SK-N-SH treated with all-trans-retinoic acid at 6 μM for 48 hours (cell line): ENCODE results near the gene RAI14.

Experiments
- ATAC-seq: fragments of 200-7000 bp; cut with Tn5 transposase; 3 replicates; pipeline ENCODE4 v1.9.1; 2020; ENCODE audit warnings: mild to moderate bottlenecking, moderate library complexity
- ARNTL ChIP-seq: fragments of 450-650 bp; formaldehyde crosslinking; IDR thresholded peaks from 2 replicates; pipeline ENCODE4 v1.5.0; 2020; ENCODE audit warnings: low read depth, mild to moderate bottlenecking, moderate library complexity, borderline replicate concordance
- BACH2 ChIP-seq: fragments of 250-450 bp; sonication (Bioruptor Pico); IDR thresholded peaks from 2 replicates; pipeline ENCODE4 v1.9.0; 2021; ENCODE audit warnings: mild to moderate bottlenecking, borderline replicate concordance
- CSDC2 ChIP-seq: fragments of 250-450 bp; sonication (Bioruptor Pico); IDR thresholded peaks from 2 replicates; pipeline ENCODE4 v1.5.0; 2020; ENCODE audit warnings: mild to moderate bottlenecking, moderate library complexity
- ESRRG ChIP-seq: fragments of 250-450 bp; sonication (Bioruptor Pico); IDR thresholded peaks from 2 replicates; pipeline ENCODE4 v1.6.1; 2021; ENCODE audit warnings: mild to moderate bottlenecking
- GLIS3 ChIP-seq: fragments of 250-450 bp; sonication (Bioruptor Pico); IDR thresholded peaks from 2 replicates; pipeline ENCODE4 v1.5.0; 2020; ENCODE audit warnings: mild to moderate bottlenecking, moderate library complexity
- ISL1 ChIP-seq: fragments of 250-450 bp; sonication (Bioruptor Pico); IDR thresholded peaks from 2 replicates; pipeline ENCODE4 v2.1.2; 2022; ENCODE audit warnings: mild to moderate bottlenecking, moderate library complexity
- OSR1 ChIP-seq: fragments of 250-450 bp; sonication (Bioruptor Pico); IDR thresholded peaks from 2 replicates; pipeline ENCODE4 v1.8.0; 2022; ENCODE audit warnings: moderate library complexity, mild to moderate bottlenecking, inconsistent platforms
- PPARA ChIP-seq: fragments of 250-450 bp; sonication (Bioruptor Pico); IDR thresholded peaks from 2 replicates; pipeline ENCODE4 v1.5.0; 2020; ENCODE audit warnings: mild to moderate bottlenecking, borderline replicate concordance
- RARB ChIP-seq: fragments of 250-450 bp; sonication (Bioruptor Pico); IDR thresholded peaks from 2 replicates; pipeline ENCODE4 v1.8.0; 2021; ENCODE audit warnings: mild to moderate bottlenecking, moderate library complexity
- SNAI2 ChIP-seq: fragments of 250-450 bp; sonication (Bioruptor Pico); IDR thresholded peaks from 2 replicates; pipeline ENCODE4 v1.5.0; 2020; ENCODE audit warnings: mild to moderate bottlenecking, moderate library complexity
- TCF4 ChIP-seq: fragments of 250-450 bp; sonication (Bioruptor Pico); IDR thresholded peaks from 2 replicates; pipeline ENCODE4 v1.8.0; 2021; ENCODE audit warnings: mild to moderate bottlenecking, moderate library complexity, borderline replicate concordance
- TOX ChIP-seq: fragments of 250-450 bp; sonication (Bioruptor Pico); IDR thresholded peaks from 2 replicates; pipeline ENCODE4 v1.8.0; 2021; ENCODE audit warnings: mild to moderate bottlenecking, moderate library complexity, borderline replicate concordance
- ZC3H10 ChIP-seq: fragments of 250-450 bp; sonication (Bioruptor Pico); IDR thresholded peaks from 2 replicates; pipeline ENCODE4 v1.5.1; 2021; ENCODE audit warnings: mild to moderate bottlenecking, moderate library complexity
- ZFP3 ChIP-seq: fragments of 250-450 bp; sonication (Bioruptor Pico); IDR thresholded peaks from 2 replicates; pipeline ENCODE4 v1.5.0; 2020; ENCODE audit warnings: mild to moderate bottlenecking, moderate library complexity
- ZFP30 ChIP-seq: fragments of 450-650 bp; formaldehyde crosslinking; IDR thresholded peaks from 2 replicates; pipeline ENCODE4 v1.5.0; 2022; ENCODE audit warnings: mild to moderate bottlenecking, moderate library complexity
- ZNF565 ChIP-seq: fragments of 450-650 bp; formaldehyde crosslinking; conservative IDR thresholded peaks from 2 replicates; pipeline ENCODE4 v1.5.0; 2020; ENCODE audit warnings: low read depth, mild to moderate bottlenecking, moderate library complexity
- ZNF70 ChIP-seq: fragments of 450-650 bp; formaldehyde crosslinking; IDR thresholded peaks from 2 replicates; pipeline ENCODE4 v1.5.0; 2020; ENCODE audit warnings: mild to moderate bottlenecking, moderate library complexity
- ZNF8 ChIP-seq: fragments of 450-650 bp; formaldehyde crosslinking; IDR thresholded peaks from 2 replicates; pipeline ENCODE4 v1.5.0; 2020; ENCODE audit warnings: mild to moderate bottlenecking, moderate library complexity
- TF ChIP-seq, protein P1 (sequence below): fragments of 250-450 bp; sonication (Bioruptor Pico); IDR thresholded peaks from 2 replicates; pipeline ENCODE4 v1.5.1; 2020; ENCODE audit warnings: low read depth, mild to moderate bottlenecking, moderate library complexity
- TF ChIP-seq, protein P2 (sequence below): fragments of 250-450 bp; sonication (Bioruptor Pico); IDR thresholded peaks from 2 replicates; pipeline ENCODE4 v1.5.1; 2021; ENCODE audit warnings: mild to moderate bottlenecking, moderate library complexity
- TF ChIP-seq, protein P3 (sequence below): fragments of 250-450 bp; sonication (Bioruptor Pico); IDR thresholded peaks from 2 replicates; pipeline ENCODE4 v1.8.0; 2020; ENCODE audit warnings: mild to moderate bottlenecking, moderate library complexity, borderline replicate concordance
- TF ChIP-seq, protein P4 (sequence below): fragments of 250-450 bp; sonication (Bioruptor Pico); IDR thresholded peaks from 2 replicates; pipeline ENCODE4 v1.8.0; 2021; ENCODE audit warnings: low read depth, mild to moderate bottlenecking, moderate library complexity, borderline replicate concordance

Gene RAI14

DNA sequence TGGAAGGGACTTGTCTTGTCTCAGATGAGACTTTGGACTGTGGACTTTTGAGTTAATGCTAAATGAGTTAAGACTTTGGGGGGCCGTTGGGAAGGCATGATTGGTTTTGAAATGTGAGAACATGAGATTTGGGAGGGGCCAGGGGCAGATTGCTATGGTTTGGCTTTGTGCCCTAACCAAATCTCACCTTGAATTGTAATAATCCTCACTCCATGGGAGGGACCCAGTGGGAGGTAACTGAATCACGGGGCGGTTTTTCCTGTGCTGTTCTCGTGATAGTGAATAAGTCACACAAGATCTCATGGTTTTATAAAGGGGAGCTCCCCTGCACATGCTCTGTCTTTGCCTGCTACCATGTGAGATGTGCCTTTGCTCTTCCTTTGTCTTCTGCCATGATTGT lies 72.1 kb downstream of the RAI14 start:
- TF ChIP-seq CSDC2 (CRISPR knock-in tag) (no peak), ISL1 (CRISPR knock-in tag) (no peak)
- no peak for ATAC-seq

DNA sequence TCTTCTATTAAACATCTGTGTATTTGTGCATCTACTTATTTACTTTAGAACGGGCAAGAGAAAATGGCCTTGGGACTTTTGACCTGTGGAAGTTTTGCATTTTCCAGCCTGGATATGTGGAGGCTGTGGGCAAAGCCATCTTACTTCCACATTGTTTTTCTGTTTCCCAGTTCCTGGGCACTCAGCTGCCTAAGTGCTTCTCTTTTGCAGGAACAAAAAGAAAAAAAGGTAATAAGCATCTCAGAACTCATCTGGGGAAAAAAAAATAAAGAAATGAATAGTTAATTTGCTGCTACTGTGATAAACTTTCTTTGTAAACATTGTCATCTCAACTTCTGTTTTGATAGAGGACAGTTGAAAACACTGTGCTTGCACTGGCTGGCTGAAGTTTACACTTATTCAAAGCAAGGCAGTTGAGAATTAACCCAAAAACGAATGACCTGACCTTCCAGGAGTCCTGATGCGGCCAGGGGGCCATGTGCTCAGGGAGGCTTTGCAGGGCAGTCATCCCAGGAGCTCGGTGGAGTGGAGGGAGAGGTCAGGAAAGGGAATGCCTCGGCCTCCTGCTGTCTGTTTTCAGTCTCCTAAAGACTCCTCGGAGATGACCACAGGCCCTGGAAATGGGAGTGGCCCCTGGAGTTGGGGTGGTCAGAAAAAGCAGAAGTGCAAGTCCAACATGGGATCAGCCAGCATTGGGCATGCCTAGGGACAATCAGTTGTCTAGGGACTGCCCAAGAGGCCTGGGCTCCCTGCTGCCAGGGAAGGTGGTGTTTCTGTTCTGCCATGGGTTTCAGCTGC lies 75.5 kb downstream of the RAI14 start:
- TF ChIP-seq ARNTL (CRISPR knock-in tag) (no peak), ZFP30 (CRISPR knock-in tag) (no peak), ZFP3 (no peak)
- no peak for ATAC-seq

DNA sequence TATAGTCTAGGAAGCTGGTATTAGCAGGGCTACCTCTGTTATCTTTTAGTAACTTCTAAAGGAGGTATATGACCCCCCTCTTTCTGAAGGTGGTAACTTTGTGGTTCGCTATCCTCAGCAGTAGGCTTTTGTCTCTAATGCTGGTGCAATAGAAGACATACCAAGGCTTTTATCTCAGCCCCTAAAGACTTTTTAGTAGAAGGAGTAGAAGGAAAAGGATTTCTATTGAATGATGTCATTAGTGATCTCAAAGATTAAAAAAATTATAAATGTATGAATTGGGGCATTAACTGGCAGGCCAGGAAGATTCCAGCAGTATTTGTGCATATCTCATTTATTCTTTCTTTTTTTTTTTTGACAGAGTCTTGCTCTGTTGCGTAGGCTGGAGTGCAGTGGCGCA lies 78.2 kb downstream of the RAI14 start:
- ATAC-seq, result peak; percentile 50; the same call in 2 of the 3 replicates
- TF ChIP-seq PPARA (CRISPR knock-in tag) (no peak), ISL1 (CRISPR knock-in tag) (0 out of 2 replicates have a peak, but pooled peaks have one; percentile 27)

DNA sequence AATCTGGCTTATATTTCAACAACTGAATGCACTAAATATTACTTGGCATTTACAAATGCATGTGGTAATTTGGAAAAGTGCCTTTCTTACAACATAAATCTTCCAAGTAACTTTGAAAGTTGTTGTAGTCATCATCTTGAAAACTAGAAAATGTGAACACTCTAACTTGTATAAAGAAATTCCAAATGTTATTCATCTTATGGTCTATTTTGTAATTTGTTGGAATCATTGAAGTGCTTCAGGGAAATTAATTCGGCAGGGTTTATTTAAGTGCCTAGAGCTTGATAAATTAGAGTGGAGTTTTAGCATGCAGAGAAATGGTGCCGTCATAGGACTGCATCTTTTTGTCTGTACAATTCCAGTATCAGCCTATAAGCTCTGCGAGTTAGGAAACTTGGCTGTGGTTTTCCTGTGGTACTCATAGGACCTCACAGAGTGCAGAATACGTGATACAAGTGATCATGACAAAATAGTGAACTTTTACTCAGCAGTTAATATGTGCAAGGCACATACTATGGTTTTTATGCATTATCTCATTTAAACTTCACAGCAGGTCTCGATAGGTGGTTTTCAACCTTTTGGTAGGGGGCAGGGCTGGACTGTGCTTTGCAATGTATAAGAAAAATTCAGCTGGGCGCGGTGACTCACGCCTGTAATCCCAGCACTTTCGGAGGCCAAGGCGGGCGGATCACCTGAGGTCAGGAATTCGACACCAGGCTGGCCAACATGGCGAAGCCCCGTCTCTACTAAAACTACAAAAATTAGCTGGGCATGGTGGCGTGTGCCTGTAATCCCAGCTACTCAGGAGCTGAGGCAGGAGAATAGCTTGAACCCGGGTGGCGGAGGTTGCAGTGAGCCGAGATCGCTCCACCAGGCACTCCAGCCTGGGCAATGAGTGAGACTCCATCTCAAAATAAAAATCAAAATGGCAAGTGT lies 79.6 kb downstream of the RAI14 start:
- TF ChIP-seq ISL1 (CRISPR knock-in tag) (peak; percentile 43; the same call in 1 of the 2 replicates), CSDC2 (CRISPR knock-in tag) (no peak), TOX (CRISPR knock-in tag) (no peak)
- TF ChIP-seq, protein P1, sequence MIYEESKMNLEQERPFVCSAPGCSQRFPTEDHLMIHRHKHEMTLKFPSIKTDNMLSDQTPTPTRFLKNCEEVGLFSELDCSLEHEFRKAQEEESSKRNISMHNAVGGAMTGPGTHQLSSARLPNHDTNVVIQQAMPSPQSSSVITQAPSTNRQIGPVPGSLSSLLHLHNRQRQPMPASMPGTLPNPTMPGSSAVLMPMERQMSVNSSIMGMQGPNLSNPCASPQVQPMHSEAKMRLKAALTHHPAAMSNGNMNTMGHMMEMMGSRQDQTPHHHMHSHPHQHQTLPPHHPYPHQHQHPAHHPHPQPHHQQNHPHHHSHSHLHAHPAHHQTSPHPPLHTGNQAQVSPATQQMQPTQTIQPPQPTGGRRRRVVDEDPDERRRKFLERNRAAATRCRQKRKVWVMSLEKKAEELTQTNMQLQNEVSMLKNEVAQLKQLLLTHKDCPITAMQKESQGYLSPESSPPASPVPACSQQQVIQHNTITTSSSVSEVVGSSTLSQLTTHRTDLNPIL (CRISPR knock-in tag), result no peak
- ATAC-seq, result peak; percentile 38; the same call in 2 of the 3 replicates

DNA sequence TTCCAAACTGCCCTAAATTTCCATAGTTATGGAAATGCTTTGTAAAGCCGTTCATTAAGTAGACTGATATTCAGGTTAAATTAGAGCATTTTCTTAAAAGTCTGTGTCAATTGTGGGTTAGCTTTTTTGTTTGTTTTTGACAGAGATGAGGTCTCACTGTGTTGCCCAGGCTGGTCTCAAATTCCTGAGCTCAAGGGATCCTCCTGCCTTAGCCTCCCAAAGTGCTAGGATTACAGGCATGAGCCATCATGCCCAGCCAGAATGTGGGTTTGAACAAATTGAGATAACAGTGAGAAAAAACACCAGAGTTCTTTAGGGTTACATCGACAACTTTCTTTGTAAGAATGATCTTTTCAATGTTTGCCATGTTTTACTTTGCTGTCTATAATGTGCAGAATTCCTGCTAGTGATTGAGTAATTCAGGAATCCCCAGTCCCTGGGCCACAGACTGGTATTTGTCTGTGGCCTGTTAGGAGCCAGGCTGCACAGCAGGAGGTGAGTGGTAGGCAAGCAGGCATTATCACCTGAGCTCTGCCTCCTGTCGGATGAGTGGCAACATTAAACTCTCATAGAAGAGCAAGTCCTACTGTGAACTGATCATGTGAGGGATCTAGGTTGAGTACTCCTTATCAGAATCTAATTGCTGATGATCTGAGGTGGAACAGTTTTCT lies 80.5 kb downstream of the RAI14 start:
- no peak for ATAC-seq
- TF ChIP-seq RARB (CRISPR knock-in tag), result no peak
- TF ChIP-seq, protein P2, sequence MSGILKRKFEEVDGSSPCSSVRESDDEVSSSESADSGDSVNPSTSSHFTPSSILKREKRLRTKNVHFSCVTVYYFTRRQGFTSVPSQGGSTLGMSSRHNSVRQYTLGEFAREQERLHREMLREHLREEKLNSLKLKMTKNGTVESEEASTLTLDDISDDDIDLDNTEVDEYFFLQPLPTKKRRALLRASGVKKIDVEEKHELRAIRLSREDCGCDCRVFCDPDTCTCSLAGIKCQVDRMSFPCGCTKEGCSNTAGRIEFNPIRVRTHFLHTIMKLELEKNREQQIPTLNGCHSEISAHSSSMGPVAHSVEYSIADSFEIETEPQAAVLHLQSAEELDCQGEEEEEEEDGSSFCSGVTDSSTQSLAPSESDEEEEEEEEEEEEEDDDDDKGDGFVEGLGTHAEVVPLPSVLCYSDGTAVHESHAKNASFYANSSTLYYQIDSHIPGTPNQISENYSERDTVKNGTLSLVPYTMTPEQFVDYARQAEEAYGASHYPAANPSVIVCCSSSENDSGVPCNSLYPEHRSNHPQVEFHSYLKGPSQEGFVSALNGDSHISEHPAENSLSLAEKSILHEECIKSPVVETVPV, result no peak
- no peak for TF ChIP-seq TOX (CRISPR knock-in tag)
- TF ChIP-seq GLIS3 (CRISPR knock-in tag), result no peak
- no peak for TF ChIP-seq OSR1 (CRISPR knock-in tag)
- no peak for TF ChIP-seq ZNF565 (CRISPR knock-in tag)
- TF ChIP-seq ESRRG (CRISPR knock-in tag), result no peak
- no peak for TF ChIP-seq ZNF70 (CRISPR knock-in tag)

DNA sequence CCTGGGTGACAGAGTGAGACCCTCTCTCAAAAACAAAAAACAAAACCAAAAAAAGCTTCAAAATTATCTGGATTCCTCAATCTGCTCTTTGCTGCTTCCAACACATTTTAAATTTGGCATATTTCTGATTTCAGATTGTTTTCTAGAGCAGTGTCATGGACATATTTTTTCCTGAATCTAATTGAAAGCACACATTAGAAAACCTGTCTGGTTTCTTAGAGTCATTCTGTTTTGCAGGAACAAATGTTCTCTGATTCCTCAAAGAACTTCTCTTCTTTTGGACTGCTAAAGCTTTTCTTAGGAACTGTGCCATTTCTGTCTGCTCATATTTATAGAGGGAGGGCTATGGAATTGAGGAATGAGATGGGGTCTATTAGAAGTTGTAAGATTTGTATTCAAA lies 81.6 kb downstream of the RAI14 start:
- TF ChIP-seq ZNF565 (CRISPR knock-in tag) (no peak), TOX (CRISPR knock-in tag) (no peak), SNAI2 (CRISPR knock-in tag) (no peak)
- ATAC-seq, result no peak

DNA sequence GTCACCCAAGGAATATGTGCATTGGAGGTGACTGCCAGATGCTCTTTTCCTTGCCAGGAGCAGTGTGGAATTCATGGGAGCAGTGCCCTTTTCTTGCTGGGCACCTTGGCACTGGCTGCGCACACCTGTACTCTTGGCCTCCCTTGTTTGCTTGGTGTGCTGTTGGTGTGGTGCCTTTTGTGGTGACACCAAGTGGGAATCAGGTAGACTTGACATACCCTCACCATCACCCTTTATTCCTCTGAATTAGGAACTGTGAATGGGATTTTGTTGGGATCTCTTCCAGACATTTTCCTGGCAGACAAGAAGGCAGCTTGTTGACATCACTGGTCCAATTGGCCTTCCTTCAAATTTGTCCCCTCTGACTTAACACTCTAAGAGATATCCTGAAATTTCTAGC lies 82.3 kb downstream of the RAI14 start:
- ATAC-seq, result no peak

More for the DNA sequence above, 82.3 kb downstream of the RAI14 start:
- TF ChIP-seq ZC3H10 (no peak), TCF4 (no peak), ZFP3 (no peak), CSDC2 (CRISPR knock-in tag) (no peak), ESRRG (CRISPR knock-in tag) (no peak), BACH2 (no peak), OSR1 (CRISPR knock-in tag) (no peak), GLIS3 (CRISPR knock-in tag) (no peak), ZNF8 (CRISPR knock-in tag) (no peak), ZNF70 (CRISPR knock-in tag) (no peak), ZFP30 (CRISPR knock-in tag) (no peak), PPARA (CRISPR knock-in tag) (no peak), SNAI2 (CRISPR knock-in tag) (no peak), ISL1 (CRISPR knock-in tag) (no peak)
- TF ChIP-seq, protein P3, sequence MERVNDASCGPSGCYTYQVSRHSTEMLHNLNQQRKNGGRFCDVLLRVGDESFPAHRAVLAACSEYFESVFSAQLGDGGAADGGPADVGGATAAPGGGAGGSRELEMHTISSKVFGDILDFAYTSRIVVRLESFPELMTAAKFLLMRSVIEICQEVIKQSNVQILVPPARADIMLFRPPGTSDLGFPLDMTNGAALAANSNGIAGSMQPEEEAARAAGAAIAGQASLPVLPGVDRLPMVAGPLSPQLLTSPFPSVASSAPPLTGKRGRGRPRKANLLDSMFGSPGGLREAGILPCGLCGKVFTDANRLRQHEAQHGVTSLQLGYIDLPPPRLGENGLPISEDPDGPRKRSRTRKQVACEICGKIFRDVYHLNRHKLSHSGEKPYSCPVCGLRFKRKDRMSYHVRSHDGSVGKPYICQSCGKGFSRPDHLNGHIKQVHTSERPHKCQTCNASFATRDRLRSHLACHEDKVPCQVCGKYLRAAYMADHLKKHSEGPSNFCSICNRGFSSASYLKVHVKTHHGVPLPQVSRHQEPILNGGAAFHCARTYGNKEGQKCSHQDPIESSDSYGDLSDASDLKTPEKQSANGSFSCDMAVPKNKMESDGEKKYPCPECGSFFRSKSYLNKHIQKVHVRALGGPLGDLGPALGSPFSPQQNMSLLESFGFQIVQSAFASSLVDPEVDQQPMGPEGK, result no peak
- TF ChIP-seq, protein P4, sequence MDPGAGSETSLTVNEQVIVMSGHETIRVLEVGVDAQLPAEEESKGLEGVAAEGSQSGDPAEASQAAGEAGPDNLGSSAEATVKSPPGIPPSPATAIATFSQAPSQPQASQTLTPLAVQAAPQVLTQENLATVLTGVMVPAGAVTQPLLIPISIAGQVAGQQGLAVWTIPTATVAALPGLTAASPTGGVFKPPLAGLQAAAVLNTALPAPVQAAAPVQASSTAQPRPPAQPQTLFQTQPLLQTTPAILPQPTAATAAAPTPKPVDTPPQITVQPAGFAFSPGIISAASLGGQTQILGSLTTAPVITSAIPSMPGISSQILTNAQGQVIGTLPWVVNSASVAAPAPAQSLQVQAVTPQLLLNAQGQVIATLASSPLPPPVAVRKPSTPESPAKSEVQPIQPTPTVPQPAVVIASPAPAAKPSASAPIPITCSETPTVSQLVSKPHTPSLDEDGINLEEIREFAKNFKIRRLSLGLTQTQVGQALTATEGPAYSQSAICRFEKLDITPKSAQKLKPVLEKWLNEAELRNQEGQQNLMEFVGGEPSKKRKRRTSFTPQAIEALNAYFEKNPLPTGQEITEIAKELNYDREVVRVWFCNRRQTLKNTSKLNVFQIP (CRISPR knock-in tag), result no peak
- TF ChIP-seq, all 23 proteins: peak for 0
